GM12874 (cell line): ENCODE measurements around the gene RBM28.

ENCODE experiments used
- TF ChIP-seq, protein P1 (sequence below): IDR thresholded peaks from 2 replicates; pipeline ENCODE4 v1.5.1; 2011; ENCODE audit warnings: low read depth, mild to moderate bottlenecking, control low read depth, low read length, moderate library complexity; ENCODE audit not compliant: insufficient read depth

RBM28 gene

DNA sequence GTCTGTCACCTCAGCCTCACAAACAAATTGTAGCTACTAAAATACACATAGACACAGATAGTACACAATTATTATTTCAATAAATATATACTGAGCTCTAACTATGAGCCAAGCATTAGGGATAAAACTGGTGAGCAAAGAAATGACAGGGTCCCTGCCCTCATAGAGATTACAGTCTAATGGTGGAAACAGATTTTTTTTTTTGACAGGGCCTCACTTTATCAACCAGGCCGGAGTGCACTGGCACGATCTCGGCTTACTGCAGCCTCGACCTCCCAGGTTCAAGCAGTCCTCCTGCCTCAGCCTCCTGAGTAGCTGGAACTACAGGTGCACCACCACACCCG, 695 bp upstream of the RBM28 start:
- TF ChIP-seq, protein P1, sequence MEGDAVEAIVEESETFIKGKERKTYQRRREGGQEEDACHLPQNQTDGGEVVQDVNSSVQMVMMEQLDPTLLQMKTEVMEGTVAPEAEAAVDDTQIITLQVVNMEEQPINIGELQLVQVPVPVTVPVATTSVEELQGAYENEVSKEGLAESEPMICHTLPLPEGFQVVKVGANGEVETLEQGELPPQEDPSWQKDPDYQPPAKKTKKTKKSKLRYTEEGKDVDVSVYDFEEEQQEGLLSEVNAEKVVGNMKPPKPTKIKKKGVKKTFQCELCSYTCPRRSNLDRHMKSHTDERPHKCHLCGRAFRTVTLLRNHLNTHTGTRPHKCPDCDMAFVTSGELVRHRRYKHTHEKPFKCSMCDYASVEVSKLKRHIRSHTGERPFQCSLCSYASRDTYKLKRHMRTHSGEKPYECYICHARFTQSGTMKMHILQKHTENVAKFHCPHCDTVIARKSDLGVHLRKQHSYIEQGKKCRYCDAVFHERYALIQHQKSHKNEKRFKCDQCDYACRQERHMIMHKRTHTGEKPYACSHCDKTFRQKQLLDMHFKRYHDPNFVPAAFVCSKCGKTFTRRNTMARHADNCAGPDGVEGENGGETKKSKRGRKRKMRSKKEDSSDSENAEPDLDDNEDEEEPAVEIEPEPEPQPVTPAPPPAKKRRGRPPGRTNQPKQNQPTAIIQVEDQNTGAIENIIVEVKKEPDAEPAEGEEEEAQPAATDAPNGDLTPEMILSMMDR = no peak

DNA sequence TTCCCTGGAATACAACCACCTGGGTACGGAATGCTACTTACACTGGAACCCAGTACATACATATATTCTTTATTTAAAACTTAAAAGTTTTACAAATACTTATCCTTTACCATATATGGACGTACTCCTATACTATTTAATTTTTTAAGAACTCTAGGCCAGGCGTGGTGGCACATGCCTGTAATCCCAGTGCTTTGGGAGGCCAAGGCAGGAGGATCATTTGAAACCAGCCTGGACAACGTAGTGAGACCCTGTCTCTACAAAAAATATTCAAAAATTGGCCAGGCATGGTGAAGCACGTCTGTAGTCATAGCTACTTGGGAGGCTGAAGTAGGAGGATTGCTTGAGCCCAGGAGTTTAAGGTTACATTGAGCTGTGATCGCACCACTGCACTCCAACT, 2.0 kb downstream of the RBM28 start:
- TF ChIP-seq, protein P1 = no peak

DNA sequence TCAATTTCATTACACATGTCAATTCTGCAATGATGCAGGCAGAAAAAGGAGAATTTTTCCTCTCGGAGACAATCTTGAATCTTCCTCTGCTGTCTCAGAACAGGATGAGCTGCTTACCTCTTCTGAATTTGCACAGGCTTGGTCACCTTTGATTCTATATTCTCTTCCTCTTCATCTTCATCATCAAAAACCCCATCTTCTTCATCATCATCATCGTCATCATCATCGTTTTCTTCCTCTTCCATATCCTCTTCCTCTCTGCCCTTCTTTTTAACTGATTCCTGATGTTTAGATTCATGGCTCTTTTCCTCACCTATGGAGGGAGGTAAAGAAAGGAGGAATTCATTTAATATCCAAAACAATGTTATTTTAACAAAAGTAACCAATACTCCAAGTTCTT, 8.0 kb downstream of the RBM28 start:
- TF ChIP-seq, protein P1 = no peak

DNA sequence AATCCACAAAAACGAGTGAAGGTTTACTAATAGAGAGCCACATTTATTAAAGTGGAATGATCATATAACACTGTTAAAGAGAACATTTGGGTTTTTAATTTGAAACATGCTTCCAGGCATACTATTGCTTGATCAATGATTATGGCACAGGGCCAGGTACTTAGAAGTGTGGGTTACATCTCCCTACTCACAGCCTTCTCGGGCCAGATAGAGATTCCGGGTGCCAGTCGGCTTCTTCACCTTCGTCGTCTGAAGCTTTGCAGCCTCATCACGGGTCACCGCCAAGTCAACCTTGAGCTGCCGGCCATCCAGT, 19.4 kb downstream of the RBM28 start:
- TF ChIP-seq, protein P1 = no peak

DNA sequence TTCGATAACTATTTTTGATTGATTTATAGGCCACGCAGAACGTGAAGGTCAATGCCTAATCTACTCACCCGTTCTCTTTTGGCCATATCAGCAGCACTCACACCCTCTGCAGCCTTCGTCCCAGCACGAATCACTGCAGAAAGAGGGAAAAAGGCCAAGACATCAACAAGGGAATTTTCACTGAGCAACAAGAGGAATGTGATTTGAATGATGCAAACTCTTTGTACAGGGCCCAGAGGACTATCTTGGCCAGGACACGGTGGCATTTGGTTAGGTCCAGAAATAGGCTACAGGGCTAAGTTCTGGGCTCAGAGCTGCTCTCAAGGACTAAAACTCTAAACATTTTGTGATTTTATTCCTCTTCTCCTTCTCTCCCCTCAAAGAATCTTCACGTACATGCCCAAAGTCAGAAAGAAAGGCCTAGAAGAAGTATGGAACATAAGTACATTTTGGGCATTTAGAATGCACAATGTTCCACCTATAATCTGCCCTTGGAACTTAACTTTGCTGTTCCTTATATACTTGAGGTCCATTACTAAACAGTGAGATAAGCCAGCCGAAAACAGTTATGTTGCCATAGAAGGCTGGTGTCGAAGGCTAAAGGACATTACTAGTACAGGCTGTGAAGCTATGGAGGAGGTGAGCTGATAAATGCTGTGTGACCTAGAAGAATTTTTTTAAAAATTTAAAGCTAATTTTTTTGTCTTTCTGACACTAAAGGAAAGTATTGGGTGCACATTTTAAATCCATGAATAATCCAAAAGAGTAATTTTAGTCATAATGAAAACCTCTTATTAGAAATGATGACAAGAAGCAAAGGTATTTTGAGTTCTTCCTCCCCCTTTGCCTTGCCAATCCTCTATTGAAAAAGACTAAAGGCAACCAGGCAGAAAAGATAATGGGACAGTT, 20.0 kb downstream of the RBM28 start:
- TF ChIP-seq, protein P1 = no peak

DNA sequence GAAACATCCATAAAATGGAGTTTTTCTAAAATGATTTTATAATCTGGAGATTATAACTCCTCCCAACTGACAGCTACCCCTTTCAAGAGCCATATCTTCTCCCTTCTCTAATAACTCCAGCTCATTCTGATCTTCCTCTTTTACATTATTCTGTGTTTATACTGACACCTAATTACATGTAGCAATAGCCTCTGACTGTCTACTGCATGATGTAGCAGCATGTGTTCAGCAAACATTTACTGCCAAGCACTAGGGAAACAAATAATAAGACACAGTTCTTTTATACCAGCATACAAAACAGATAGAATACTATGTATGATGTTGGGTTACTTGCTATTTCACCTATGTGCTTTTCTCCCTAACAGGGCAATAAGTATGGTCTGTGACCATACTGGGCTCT, 20.7 kb downstream of the RBM28 start:
- TF ChIP-seq, protein P1 = no peak

DNA sequence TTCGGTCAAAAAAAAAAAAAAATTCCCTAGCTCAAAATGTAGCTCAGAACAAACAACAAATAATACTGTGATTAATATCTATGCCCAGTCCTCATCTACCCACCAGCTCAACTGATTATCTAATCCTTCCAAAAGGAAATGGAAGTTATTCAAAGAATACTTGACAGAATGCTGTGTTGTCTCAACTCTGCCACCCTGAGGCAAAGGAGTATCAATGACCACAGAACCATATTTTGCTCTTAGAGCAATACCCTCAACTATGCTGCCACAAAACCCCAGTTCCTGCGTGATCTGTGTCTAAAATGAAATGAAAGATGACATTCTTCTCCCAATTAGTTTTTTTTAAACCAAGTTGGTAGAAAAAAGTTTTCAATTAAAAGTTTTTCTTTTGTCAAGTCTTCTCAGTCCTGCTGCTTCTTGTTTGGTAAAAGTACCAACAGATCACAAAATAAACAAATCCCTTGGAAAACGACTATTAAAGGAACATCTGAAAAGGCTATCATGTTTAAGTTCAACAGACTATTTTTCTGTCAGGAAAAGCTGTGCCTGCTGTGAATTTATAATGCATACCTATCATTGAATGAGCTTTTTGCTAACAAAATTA, 21.6 kb downstream of the RBM28 start:
- TF ChIP-seq, protein P1 = 0 out of 2 replicates have a peak, but pooled peaks have one; percentile 7
